H9 (cell line): ENCODE measurements around the gene SEC14L5. TPM values are rescaled to one million over a fixed set of nuclear protein-coding genes. Genes with fewer than 3 reads are reported as not detected.

Experiments used
- DNase-seq: peaks from one replicate; pipeline ENCODE4 v3.0.0-alpha.2; 2017
- H2AFZ ChIP-seq: one replicate; pipeline ENCODE4 v1.6.1; 2013; ENCODE audit warnings: mild to moderate bottlenecking, low read length, control low read depth, moderate library complexity
- H2AK5ac ChIP-seq: 2 replicates; pipeline ENCODE4 v1.6.1; 2013; ENCODE audit warnings: low read length, control low read depth, mixed read lengths; ENCODE audit not compliant: insufficient read length
- H2BK120ac ChIP-seq: one replicate; pipeline ENCODE4 v1.6.1; 2013; ENCODE audit warnings: low read depth, mild to moderate bottlenecking, low read length, control low read depth, inconsistent platforms; ENCODE audit not compliant: poor library complexity, severe bottlenecking
- H2BK12ac ChIP-seq: 2 replicates; pipeline ENCODE4 v1.6.1; 2013; ENCODE audit warnings: low read length, control low read depth, mixed read lengths, low read depth; ENCODE audit not compliant: insufficient read length
- H2BK15ac ChIP-seq: 2 replicates; pipeline ENCODE4 v1.6.1; 2013; ENCODE audit warnings: low read depth, low read length, control low read depth
- H2BK20ac ChIP-seq: one replicate; pipeline ENCODE4 v1.6.1; 2013; ENCODE audit warnings: low read depth, mild to moderate bottlenecking, low read length, control low read depth, inconsistent platforms; ENCODE audit not compliant: poor library complexity, severe bottlenecking
- H2BK5ac ChIP-seq: 2 replicates; pipeline ENCODE4 v1.6.1; 2013; ENCODE audit warnings: low read length, control low read depth, mixed read lengths; ENCODE audit not compliant: insufficient read length
- H3K14ac ChIP-seq: 2 replicates; pipeline ENCODE4 v1.6.1; 2013; ENCODE audit warnings: low read length, control low read depth; ENCODE audit not compliant: insufficient read depth
- H3K18ac ChIP-seq: 2 replicates; pipeline ENCODE4 v1.6.1; 2013; ENCODE audit warnings: low read depth, mild to moderate bottlenecking, mixed read lengths, low read length, control low read depth; ENCODE audit not compliant: insufficient read length
- H3K23ac ChIP-seq: 2 replicates; pipeline ENCODE4 v1.6.1; 2013; ENCODE audit warnings: low read length, control low read depth, mixed read lengths, low read depth; ENCODE audit not compliant: insufficient read length
- H3K23me2 ChIP-seq: 2 replicates; pipeline ENCODE4 v1.6.1; 2013; ENCODE audit warnings: low read depth, mild to moderate bottlenecking, mixed read lengths, low read length, control low read depth; ENCODE audit not compliant: insufficient read length, poor library complexity, severe bottlenecking
- H3K27ac ChIP-seq: 2 replicates; pipeline ENCODE4 v1.5.1; 2013; ENCODE audit warnings: low read length, control low read depth, mixed read lengths, low read depth; ENCODE audit not compliant: insufficient read length
- H3K27me3 ChIP-seq: 2 replicates; pipeline ENCODE4 v1.6.1; 2013; ENCODE audit warnings: low read length, control low read depth, inconsistent platforms; ENCODE audit not compliant: insufficient read depth
- H3K4ac ChIP-seq: 2 replicates; pipeline ENCODE4 v1.6.1; 2013; ENCODE audit warnings: low read depth, mild to moderate bottlenecking, control low read depth, inconsistent platforms, low read length, moderate library complexity
- H3K4me1 ChIP-seq: 2 replicates; pipeline ENCODE4 v1.6.1; 2013; ENCODE audit warnings: low read length, control low read depth, inconsistent platforms; ENCODE audit not compliant: insufficient read depth
- H3K4me2 ChIP-seq: 2 replicates; pipeline ENCODE4 v1.6.1; 2013; ENCODE audit warnings: low read length, control low read depth, mixed read lengths; ENCODE audit not compliant: insufficient read length, insufficient read depth
- H3K56ac ChIP-seq: 2 replicates; pipeline ENCODE4 v1.6.1; 2013; ENCODE audit warnings: low read depth, mild to moderate bottlenecking, mixed read lengths, low read length, control low read depth; ENCODE audit not compliant: insufficient read length
- H3K79me1 ChIP-seq: 2 replicates; pipeline ENCODE4 v1.6.1; 2013; ENCODE audit warnings: low read depth, mild to moderate bottlenecking, moderate library complexity, low read length, control low read depth, inconsistent platforms; ENCODE audit not compliant: insufficient read depth, poor library complexity, severe bottlenecking
- H3K79me2 ChIP-seq: 2 replicates; pipeline ENCODE4 v1.6.1; 2013; ENCODE audit warnings: low read length, control low read depth, inconsistent platforms; ENCODE audit not compliant: insufficient read depth
- H3K9ac ChIP-seq: 2 replicates; pipeline ENCODE4 v1.6.1; 2013; ENCODE audit warnings: low read length, control low read depth, mixed read lengths; ENCODE audit not compliant: insufficient read length; ENCODE audit errors: extremely low read depth
- H3K9me3 ChIP-seq: one replicate; pipeline ENCODE4 v1.6.1; 2013; ENCODE audit warnings: low read depth, low read length, inconsistent platforms; ENCODE audit not compliant: control insufficient read depth
- H3T11ph ChIP-seq: one replicate; pipeline ENCODE4 v1.6.1; 2013; ENCODE audit warnings: mild to moderate bottlenecking, low read length, control low read depth, inconsistent platforms
- H4K20me1 ChIP-seq: one replicate; pipeline ENCODE4 v1.6.1; 2013; ENCODE audit not compliant: control insufficient read depth, insufficient read length, insufficient read depth
- H4K5ac ChIP-seq: 2 replicates; pipeline ENCODE4 v1.6.1; 2013; ENCODE audit warnings: low read depth, mild to moderate bottlenecking, mixed read lengths, low read length, control low read depth; ENCODE audit not compliant: insufficient read length
- H4K8ac ChIP-seq: replicated peaks from 2 replicates; pipeline ENCODE4 v1.6.1; 2013; ENCODE audit warnings: low read length, control low read depth, mixed read lengths, low read depth; ENCODE audit not compliant: insufficient read length
- H4K91ac ChIP-seq: 2 replicates; pipeline ENCODE4 v1.6.1; 2013; ENCODE audit warnings: low read depth, mild to moderate bottlenecking, moderate library complexity, mixed read lengths, low read length, control low read depth; ENCODE audit not compliant: insufficient read length
- H3K27ac Mint-ChIP-seq, 3 experiments: 2 replicates in 2 of 3; 3 replicates in 1 of 3; pipeline ENCODE4 v1.8.0; 2020 to 2021; ENCODE audit warnings: mixed read lengths in 3 of 3, mild to moderate bottlenecking in 1 of 3, moderate library complexity in 1 of 3
- H3K27me3 Mint-ChIP-seq: 2 replicates; pipeline ENCODE4 v1.8.0; 2021; ENCODE audit warnings: low read depth, mild to moderate bottlenecking, moderate library complexity, mixed read lengths
- H3K36me3 Mint-ChIP-seq, 3 experiments: 2 replicates in 2 of 3; 3 replicates in 1 of 3; pipeline ENCODE4 v1.8.0; 2020 to 2021; ENCODE audit warnings: low read depth in 3 of 3, mixed read lengths in 3 of 3; ENCODE audit not compliant: insufficient read depth in 1 of 3
- H3K4me1 Mint-ChIP-seq, 2 experiments: 2 replicates each; pipeline ENCODE4 v1.8.0; 2020; ENCODE audit warnings: mixed read lengths in 2 of 2
- H3K4me3 Mint-ChIP-seq, 2 experiments: 2 replicates in 1 of 2; 3 replicates in 1 of 2; pipeline ENCODE4 v1.8.0; 2020 to 2021; ENCODE audit warnings: mild to moderate bottlenecking in 2 of 2, mixed read lengths in 2 of 2, moderate library complexity in 1 of 2
- H3K9me3 Mint-ChIP-seq, 2 experiments: 2 replicates in 1 of 2; 3 replicates in 1 of 2; pipeline ENCODE4 v1.8.0; 2020; ENCODE audit warnings: mild to moderate bottlenecking in 2 of 2, mixed read lengths in 2 of 2, moderate library complexity in 1 of 2
- CTCF ChIP-seq: fragments of 200-600 bp; sonication (generic); conservative IDR thresholded peaks from 3 replicates; pipeline ENCODE4 v1.8.0; 2021; ENCODE audit warnings: antibody characterized with exemption, mild to moderate bottlenecking
- WGBS: extraction: QIAGEN DNeasy Blood & Tissue Kit; methylation state at CpG from one replicate; pipeline ENCODE4 v1.1.7; 2013; ENCODE audit warnings: missing lambda C conversion rate, low lambda C conversion rate, mixed read lengths; ENCODE audit not compliant: insufficient read length; ENCODE audit errors: extremely low coverage; 5-methylcytosine and 5-hydroxymethylcytosine counted together
- total RNA-seq: library from RNA; stranded (reverse); gene quantifications from 2 replicates; pipeline ENCODE4 v1.2.1, GENCODE V29; 2021

Gene SEC14L5
- total RNA-seq, 1 experiment from 2014 or later, result 4.1 TPM

GRCh38 chr16:4918781-4919251, 39.3 kb upstream of the SEC14L5 start:
- no peak for TF ChIP-seq CTCF
- Histone ChIP-seq H3K9ac (no peak overlapping the region), H3K4ac (no peak overlapping the region)

More at GRCh38 chr16:4918781-4919251, 39.3 kb upstream of the SEC14L5 start:
- H3K9me3 ChIP-seq, result no peaks in the 10 kb centered on the region
- no peak overlapping the region for H3T11ph ChIP-seq
- no peaks in the 10 kb centered on the region for H3K9me3 Mint-ChIP-seq
- H3K4me2 ChIP-seq, result no peak overlapping the region
- no peak overlapping the region for H4K5ac ChIP-seq
- H3K56ac ChIP-seq, result no peak overlapping the region
- no peak overlapping the region for H2AFZ ChIP-seq
- no peak overlapping the region; the same call in 1 of the 2 replicates for H3K14ac ChIP-seq
- no peaks in the 10 kb centered on the region; a peak in 2 of 7 replicates for H3K36me3 Mint-ChIP-seq
- H3K23me2 ChIP-seq, result no peaks in the 10 kb centered on the region
- H2BK15ac ChIP-seq, result no peak overlapping the region
- no peaks in the 10 kb centered on the region for H4K20me1 ChIP-seq
- no peaks in the 10 kb centered on the region; the same call in 1 of the 2 replicates for H3K4me1 ChIP-seq
- H3K79me2 ChIP-seq, result no peaks in the 10 kb centered on the region
- DNase-seq, result peak; percentile 58
- H2BK12ac ChIP-seq, result no peak overlapping the region
- H3K79me1 ChIP-seq, result no peaks in the 10 kb centered on the region
- no CpG with 5 or more reads among the region's 13 CpGs for WGBS
- H3K27ac Mint-ChIP-seq, result peak overlapping the region in 2 of 3 experiments; percentile 35 to 68; a peak in 2 of 7 replicates
- no peak overlapping the region for H2BK5ac ChIP-seq
- no peak overlapping the region for H2BK20ac ChIP-seq
- H4K91ac ChIP-seq, result no peak overlapping the region
- H3K27me3 Mint-ChIP-seq, result no peaks in the 10 kb centered on the region; the same call in 1 of the 2 replicates
- H3K4me3 Mint-ChIP-seq, result no peak overlapping the region
- no peaks in the 10 kb centered on the region for H3K27me3 ChIP-seq
- H2AK5ac ChIP-seq, result no peak overlapping the region
- H3K18ac ChIP-seq, result no peak overlapping the region
- no peak overlapping the region for H3K27ac ChIP-seq
- H2BK120ac ChIP-seq, result no peak overlapping the region
- no peak overlapping the region for H4K8ac ChIP-seq
- peaks cover 17% of the 10 kb centered on the region in 2 experiments for H3K4me1 Mint-ChIP-seq
- H3K23ac ChIP-seq, result no peak overlapping the region
